Measurements from ENCODE around the gene DBH. TPM values are rescaled to one million over a fixed set of nuclear protein-coding genes. Genes with fewer than 3 reads are reported as not detected.
"Not testable (repeated sequence)": the region's sequence is repeated elsewhere in the genome, so short reads cannot be mapped to it uniquely, and the experiment has no call there.

DBH gene
- total RNA-seq, 1 experiment from 2014 or later, result not detected

GRCh38 chr9:133671371-133671770, 35.2 kb downstream of the DBH start:
- ChIA-PET CTCF (no interaction called here), POLR2A (no interaction called here)
- TF ChIP-seq CTCF (IDR thresholded peaks at IDR 0.05; ENCODE audit: unreplicated experiment), result no peak
- DNase-seq (ENCODE audit: unreplicated experiment), result no peak
- Mint-ChIP-seq H3K9me3 (ENCODE audit: unreplicated experiment) (no peaks in the 10 kb centered on the region), H3K27me3 (ENCODE audit: insufficient read depth, unreplicated experiment) (peaks cover 40% of the 10 kb centered on the region), H3K4me1 (ENCODE audit: insufficient read depth, unreplicated experiment) (no peaks in the 10 kb centered on the region), H3K36me3 (ENCODE audit: insufficient read depth, unreplicated experiment) (no peaks in the 10 kb centered on the region), H3K4me3 (ENCODE audit: unreplicated experiment) (no peak overlapping the region), H3K27ac (ENCODE audit: low read depth, unreplicated experiment) (no peak overlapping the region)
- intact Hi-C loops (cut with micrococcal nuclease), result no loop called here
- BruUV-seq (replicated peaks), result no TSS peak

GRCh38 chr9:133672503-133673257, 36.5 kb downstream of the DBH start:
- no peak overlapping the region for H3K27ac Mint-ChIP-seq (ENCODE audit: low read depth, unreplicated experiment)
- peaks cover 53% of the 10 kb centered on the region for H3K27me3 Mint-ChIP-seq (ENCODE audit: insufficient read depth, unreplicated experiment)
- DNase-seq (ENCODE audit: unreplicated experiment), result no peak
- CTCF ChIA-PET, result interaction anchor here (0.7 kb wide), 1 partner anchor 1793 kb away, joined by 3 read pairs; no protein-coding TSS in a partner anchor
- no peaks in the 10 kb centered on the region for H3K4me1 Mint-ChIP-seq (ENCODE audit: insufficient read depth, unreplicated experiment)
- intact Hi-C loops (cut with micrococcal nuclease), result no loop called here
- no peak for TF ChIP-seq CTCF (IDR thresholded peaks at IDR 0.05; ENCODE audit: unreplicated experiment)
- H3K4me3 Mint-ChIP-seq (ENCODE audit: unreplicated experiment), result no peak overlapping the region
- H3K36me3 Mint-ChIP-seq (ENCODE audit: insufficient read depth, unreplicated experiment), result no peaks in the 10 kb centered on the region
- POLR2A ChIA-PET, result interaction anchor here (0.7 kb wide), 1 partner anchor 93 kb away, joined by 3 read pairs; no protein-coding TSS in a partner anchor
- no TSS peak for BruUV-seq (replicated peaks)
- H3K9me3 Mint-ChIP-seq (ENCODE audit: unreplicated experiment), result no peaks in the 10 kb centered on the region

- H3K36me3 Mint-ChIP-seq (ENCODE audit: insufficient read depth, unreplicated experiment), result no peaks in the 10 kb centered on the region
- TF ChIP-seq CTCF (IDR thresholded peaks at IDR 0.05; ENCODE audit: unreplicated experiment), result no peak
- no peak overlapping the region for H3K27ac Mint-ChIP-seq (ENCODE audit: low read depth, unreplicated experiment)
- DNase-seq (ENCODE audit: unreplicated experiment), result no peak
- CTCF ChIA-PET, result no interaction called here
- POLR2A ChIA-PET, result interaction anchor here (0.7 kb wide), 1 partner anchor 94 kb away, joined by 3 read pairs; no protein-coding TSS in a partner anchor
- peaks cover 59% of the 10 kb centered on the region for H3K27me3 Mint-ChIP-seq (ENCODE audit: insufficient read depth, unreplicated experiment)
- no peaks in the 10 kb centered on the region for H3K4me1 Mint-ChIP-seq (ENCODE audit: insufficient read depth, unreplicated experiment)
- no TSS peak for BruUV-seq (replicated peaks)
- no peak overlapping the region for H3K4me3 Mint-ChIP-seq (ENCODE audit: unreplicated experiment)
- H3K9me3 Mint-ChIP-seq (ENCODE audit: unreplicated experiment), result no peaks in the 10 kb centered on the region
- intact Hi-C loops (cut with micrococcal nuclease), result no loop called here
Observed at GRCh38 chr9:133673258-133673655, 37.1 kb downstream of the DBH start.

GRCh38 chr9:133674091-133674490, 37.9 kb downstream of the DBH start:
- BruUV-seq (replicated peaks), result no TSS peak
- Mint-ChIP-seq H3K4me1 (ENCODE audit: insufficient read depth, unreplicated experiment) (no peaks in the 10 kb centered on the region), H3K27ac (ENCODE audit: low read depth, unreplicated experiment) (no peak overlapping the region), H3K9me3 (ENCODE audit: unreplicated experiment) (no peaks in the 10 kb centered on the region), H3K36me3 (ENCODE audit: insufficient read depth, unreplicated experiment) (no peaks in the 10 kb centered on the region), H3K4me3 (ENCODE audit: unreplicated experiment) (no peak overlapping the region), H3K27me3 (ENCODE audit: insufficient read depth, unreplicated experiment) (peaks cover 67% of the 10 kb centered on the region)
- intact Hi-C loops (cut with micrococcal nuclease), result no loop called here
- POLR2A ChIA-PET, result no interaction called here
- DNase-seq (ENCODE audit: unreplicated experiment), result no peak
- CTCF ChIA-PET, result no interaction called here
- TF ChIP-seq CTCF (IDR thresholded peaks at IDR 0.05; ENCODE audit: unreplicated experiment), result no peak

GRCh38 chr9:133675796-133676195, 39.6 kb downstream of the DBH start:
- H3K4me3 Mint-ChIP-seq (ENCODE audit: unreplicated experiment); BruUV-seq (replicated peaks); intact Hi-C loops (cut with micrococcal nuclease); H3K9me3 Mint-ChIP-seq (ENCODE audit: unreplicated experiment); H3K4me1 Mint-ChIP-seq (ENCODE audit: insufficient read depth, unreplicated experiment); H3K36me3 Mint-ChIP-seq (ENCODE audit: insufficient read depth, unreplicated experiment); POLR2A ChIA-PET; H3K27ac Mint-ChIP-seq (ENCODE audit: low read depth, unreplicated experiment); DNase-seq (ENCODE audit: unreplicated experiment): not testable (repeated sequence)
- peaks cover 71% of the 10 kb centered on the region for H3K27me3 Mint-ChIP-seq (ENCODE audit: insufficient read depth, unreplicated experiment)
- CTCF ChIA-PET, result interaction anchor here (0.5 kb wide), 1 partner anchor 910 kb away, joined by 3 read pairs; no protein-coding TSS in a partner anchor

Measured in MCF 10A (cell line).